GM18873 (cell line): ENCODE results near the gene GATAD2B.
"Not testable (repeated sequence)": the region's sequence is repeated elsewhere in the genome, so short reads cannot be mapped to it uniquely, and the experiment has no call there.

Experiments
- ATAC-seq: cut with Tn5 transposase; IDR thresholded peaks from one replicate; pipeline ENCODE4 v1.9.1; 2021; ENCODE audit warnings: mild to moderate bottlenecking, moderate library complexity, moderate number of reproducible peaks; ENCODE audit not compliant: unreplicated experiment, low FRiP score

The GATAD2B gene

GRCh38 chr1:153932156-153933131, 9.7 kb upstream of the GATAD2B start:
- no peak for ATAC-seq

GRCh38 chr1:153929981-153930948, 7.5 kb upstream of the GATAD2B start:
- no peak for ATAC-seq

- no peak for ATAC-seq
These were observed 6.7 kb upstream of the GATAD2B start for GRCh38 chr1:153929426-153929825.

GRCh38 chr1:153928791-153929341, 6.1 kb upstream of the GATAD2B start:
- no peak for ATAC-seq

- no peak for ATAC-seq
These were observed 5.5 kb upstream of the GATAD2B start for GRCh38 chr1:153928245-153928644.

GRCh38 chr1:153926405-153926804, 3.6 kb upstream of the GATAD2B start:
- no peak for ATAC-seq

- ATAC-seq = peak; percentile 10
These were observed 448 bp downstream of the GATAD2B start for GRCh38 chr1:153922076-153922971.

GRCh38 chr1:153921803-153922075, 1.0 kb downstream of the GATAD2B start:
- no peak for ATAC-seq

- no peak for ATAC-seq
These were observed 1.5 kb downstream of the GATAD2B start for GRCh38 chr1:153921080-153921802.

- no peak for ATAC-seq
These were observed 2.6 kb downstream of the GATAD2B start for GRCh38 chr1:153919876-153920852.

GRCh38 chr1:153916297-153916696, 6.5 kb downstream of the GATAD2B start:
- ATAC-seq = no peak

GRCh38 chr1:153912349-153912748, 10.4 kb downstream of the GATAD2B start:
- ATAC-seq = no peak

- not testable (repeated sequence) for ATAC-seq
These were observed 12.2 kb downstream of the GATAD2B start for GRCh38 chr1:153910560-153910959.

GRCh38 chr1:153908071-153908470, 14.7 kb downstream of the GATAD2B start:
- ATAC-seq = no peak

GRCh38 chr1:153907134-153907533, 15.6 kb downstream of the GATAD2B start:
- no peak for ATAC-seq

- no peak for ATAC-seq
These were observed 16.4 kb downstream of the GATAD2B start for GRCh38 chr1:153906396-153906795.

GRCh38 chr1:153905908-153906307, 16.9 kb downstream of the GATAD2B start:
- not testable (repeated sequence) for ATAC-seq

- no peak for ATAC-seq
These were observed 18.8 kb downstream of the GATAD2B start for GRCh38 chr1:153903841-153904455.
